H1 (cell line): ENCODE measurements around the gene ETS1. TPM values are rescaled to one million over a fixed set of nuclear protein-coding genes. Genes with fewer than 3 reads are reported as not detected.

Experiments used
- CTCF ChIA-PET: fragments of 300-600 bp; sonication (Branson Sonifier 250); formaldehyde crosslinking; loops from one replicate; lab custom pipeline; 2021; ENCODE audit not compliant: partially characterized antibody; lab: Charles Lee
- POLR2A ChIA-PET: fragments of 300-600 bp; sonication (Branson Sonifier 250); formaldehyde crosslinking; loops from one replicate; lab custom pipeline; 2021; ENCODE audit warnings: inconsistent platforms; ENCODE audit not compliant: partially characterized antibody; lab: Charles Lee
- DNase-seq, 2 experiments: peaks; one replicate each; pipeline versions ENCODE4 v3.0.0 to v3.0.0-alpha.2; 2010 to 2022; ENCODE audit warnings: low spot score in 2 of 2, low read depth in 1 of 2, mixed read lengths in 1 of 2
- FAIRE-seq: peaks from 2 replicates; lab custom pipeline; 2011; peaks lifted over from hg19 to GRCh38; lab: Jason Lieb, UNC
- H2AFZ ChIP-seq: 2 replicates; pipeline ENCODE4 v1.8.1; 2012; ENCODE audit warnings: low read length, inconsistent platforms
- H2AK5ac ChIP-seq: 2 replicates; pipeline ENCODE4 v1.6.1; 2013; ENCODE audit warnings: low read depth, low read length
- H2BK120ac ChIP-seq: replicated peaks from 2 replicates; pipeline ENCODE3; 2013; ENCODE audit warnings: low read depth, low read length, inconsistent platforms
- H2BK12ac ChIP-seq: 2 replicates; pipeline ENCODE4 v1.6.1; 2013; ENCODE audit warnings: low read depth, low read length
- H2BK15ac ChIP-seq: 2 replicates; pipeline ENCODE4 v1.6.1; 2013; ENCODE audit warnings: low read length
- H2BK20ac ChIP-seq: 2 replicates; pipeline ENCODE4 v1.6.1; 2013; ENCODE audit warnings: low read length
- H2BK5ac ChIP-seq: 2 replicates; pipeline ENCODE4 v1.6.1; 2013; ENCODE audit warnings: low read depth, low read length
- H3K14ac ChIP-seq: 2 replicates; pipeline ENCODE4 v1.6.1; 2013; ENCODE audit warnings: inconsistent platforms; ENCODE audit not compliant: insufficient read length
- H3K18ac ChIP-seq: 2 replicates; pipeline ENCODE4 v1.6.1; 2013; ENCODE audit warnings: low read length; ENCODE audit errors: extremely low read depth
- H3K23ac ChIP-seq: 2 replicates; pipeline ENCODE4 v1.6.1; 2013; ENCODE audit warnings: inconsistent platforms; ENCODE audit not compliant: insufficient read length
- H3K23me2 ChIP-seq: 2 replicates; pipeline ENCODE4 v1.6.1; 2013; ENCODE audit warnings: low read depth, low read length
- H3K27ac ChIP-seq: 2 replicates; pipeline ENCODE4 v1.6.1; 2011; ENCODE audit warnings: low read depth, low read length, inconsistent platforms
- H3K27me3 ChIP-seq, 4 experiments: replicated peaks in 1 of 4; 1 replicate in 1 of 4; 2 replicates in 3 of 4; pipeline versions ENCODE4 v1.6.1 to v1.8.1; 2011 to 2013; ENCODE audit warnings: low read length in 3 of 4, mild to moderate bottlenecking in 3 of 4, inconsistent platforms in 2 of 4, mixed read lengths in 2 of 4, moderate library complexity in 1 of 4; ENCODE audit not compliant: control insufficient read depth in 3 of 4, insufficient read depth in 3 of 4; ENCODE audit errors: extremely low read depth in 1 of 4
- H3K36me3 ChIP-seq, 4 experiments: 2 replicates each; pipeline versions ENCODE4 v1.6.1 to v1.8.1; 2011 to 2013; ENCODE audit warnings: mild to moderate bottlenecking in 4 of 4, low read length in 3 of 4, moderate library complexity in 2 of 4, control low read depth in 1 of 4, inconsistent platforms in 1 of 4; ENCODE audit not compliant: insufficient read depth in 4 of 4, control insufficient read depth in 2 of 4
- H3K4ac ChIP-seq: replicated peaks from 2 replicates; pipeline ENCODE3; 2013; ENCODE audit warnings: low read length, low read depth, mixed read lengths, inconsistent platforms; ENCODE audit not compliant: insufficient read length
- H3K4me1 ChIP-seq, 4 experiments: replicated peaks in 1 of 4; 1 replicate in 1 of 4; 2 replicates in 3 of 4; pipeline versions ENCODE4 v1.6.1 to v1.8.1; 2011 to 2013; ENCODE audit warnings: low read length in 3 of 4, inconsistent platforms in 2 of 4, mixed read lengths in 1 of 4; ENCODE audit not compliant: insufficient read depth in 4 of 4, control insufficient read depth in 3 of 4
- H3K4me2 ChIP-seq, 2 experiments: 2 replicates each; pipeline versions ENCODE4 v1.6.1 to v1.8.1; 2011 to 2013; ENCODE audit warnings: low read depth in 2 of 2, low read length in 2 of 2, control low read depth in 1 of 2, inconsistent platforms in 1 of 2, mild to moderate bottlenecking in 1 of 2; ENCODE audit not compliant: insufficient read depth in 1 of 2
- H3K4me3 ChIP-seq, 4 experiments: fragments of 200-600, 300-600 bp in 1 of 4; sonication (generic), shearing (Covaris generic), sonication (Bioruptor Twin) in 1 of 4; 2 replicates each; pipeline versions ENCODE4 v1.5.1 to v1.8.1; 2011 to 2016; ENCODE audit warnings: low read length in 4 of 4, low read depth in 3 of 4, control low read depth in 2 of 4, inconsistent platforms in 2 of 4, mild to moderate bottlenecking in 2 of 4, mixed read lengths in 1 of 4, moderate library complexity in 1 of 4; ENCODE audit not compliant: insufficient read depth in 2 of 4; ENCODE audit errors: extremely low read depth in 1 of 4
- H3K56ac ChIP-seq: replicated peaks from 2 replicates; pipeline ENCODE3; 2013; ENCODE audit warnings: low read depth, mild to moderate bottlenecking, mixed read lengths, low read length, inconsistent platforms; ENCODE audit not compliant: insufficient read length
- H3K79me1 ChIP-seq: 2 replicates; pipeline ENCODE4 v1.6.1; 2013; ENCODE audit warnings: low read depth, low read length, control low read depth
- H3K79me2 ChIP-seq, 2 experiments: 2 replicates each; pipeline versions ENCODE4 v1.6.1 to v1.8.1; 2012 to 2013; ENCODE audit warnings: low read length in 2 of 2, mild to moderate bottlenecking in 2 of 2, inconsistent platforms in 1 of 2; ENCODE audit not compliant: insufficient read depth in 2 of 2, control insufficient read depth in 1 of 2
- H3K9ac ChIP-seq, 4 experiments: replicated peaks in 1 of 4; 1 replicate in 1 of 4; 2 replicates in 3 of 4; pipeline versions ENCODE4 v1.6.1 to v1.8.1; 2011 to 2013; ENCODE audit warnings: low read depth in 3 of 4, low read length in 3 of 4, control low read depth in 2 of 4, mild to moderate bottlenecking in 2 of 4, moderate library complexity in 2 of 4, inconsistent platforms in 1 of 4; ENCODE audit errors: extremely low read depth in 1 of 4
- H3K9me3 ChIP-seq, 2 experiments: 2 replicates each; pipeline versions ENCODE4 v1.6.1 to v1.8.1; 2012 to 2013; ENCODE audit warnings: mild to moderate bottlenecking in 2 of 2, moderate library complexity in 2 of 2, control low read depth in 1 of 2, inconsistent platforms in 1 of 2, low read depth in 1 of 2, low read length in 1 of 2, mixed read lengths in 1 of 2; ENCODE audit not compliant: insufficient read depth in 2 of 2
- H4K20me1 ChIP-seq, 2 experiments: replicated peaks in 1 of 2; 2 replicates each; pipeline versions ENCODE3 to v1.8.1; 2011 to 2013; ENCODE audit warnings: inconsistent platforms in 2 of 2, low read length in 2 of 2, mild to moderate bottlenecking in 1 of 2; ENCODE audit not compliant: insufficient read depth in 2 of 2, control insufficient read depth in 1 of 2
- H4K5ac ChIP-seq: 2 replicates; pipeline ENCODE4 v1.6.1; 2013; ENCODE audit warnings: low read length, low read depth, mixed read lengths, inconsistent platforms; ENCODE audit not compliant: insufficient read length
- H4K8ac ChIP-seq: 2 replicates; pipeline ENCODE4 v1.8.0; 2013; ENCODE audit warnings: mild to moderate bottlenecking, moderate library complexity, low read length, inconsistent platforms; ENCODE audit not compliant: insufficient read depth; ENCODE audit errors: extremely low read depth
- H4K91ac ChIP-seq: replicated peaks from 2 replicates; pipeline ENCODE3; 2013; ENCODE audit warnings: low read length, mixed read lengths, inconsistent platforms; ENCODE audit not compliant: insufficient read length
- ASH2L ChIP-seq: fragments of 200-600, 300-600 bp; sonication (generic); IDR thresholded peaks from one replicate; pipeline ENCODE4 v1.7.1; 2017; ENCODE audit warnings: low read length
- BACH1 ChIP-seq: IDR thresholded peaks from 2 replicates; pipeline ENCODE4 v1.6.1; 2012; ENCODE audit warnings: low read length, improper control_type of control experiment
- GTF2F1 ChIP-seq: IDR thresholded peaks from 2 replicates; pipeline ENCODE4 v1.6.1; 2012; ENCODE audit warnings: low read depth, low read length, improper control_type of control experiment, borderline replicate concordance
- KDM5A ChIP-seq: fragments of 200-600 bp; IDR thresholded peaks from 2 replicates; pipeline ENCODE4 v1.7.1; 2012; ENCODE audit warnings: mild to moderate bottlenecking, low read length, inconsistent platforms, mixed read lengths
- PHF8 ChIP-seq: fragments of 200-600 bp; sonication (generic); conservative IDR thresholded peaks from 2 replicates; pipeline ENCODE4 v1.7.1; 2012; ENCODE audit warnings: low read depth, mild to moderate bottlenecking, inconsistent platforms, low read length, moderate library complexity
- RFX5 ChIP-seq: IDR thresholded peaks from 2 replicates; pipeline ENCODE4 v1.6.1; 2011; ENCODE audit warnings: low read depth, low read length, improper control_type of control experiment, borderline replicate concordance
- SP2 ChIP-seq: IDR thresholded peaks from 2 replicates; pipeline ENCODE4 v1.6.1; 2012; ENCODE audit warnings: mild to moderate bottlenecking, low read length, inconsistent platforms
- WGBS, 2 experiments: shearing (Covaris generic) in 1 of 2; methylation state at CpG; one replicate each; pipeline versions ENCODE4 v1.1.6 to v1.1.7; 2013 to 2015; ENCODE audit warnings: low lambda C conversion rate in 2 of 2, mixed read lengths in 2 of 2, inconsistent platforms in 1 of 2, low coverage in 1 of 2, missing lambda C conversion rate in 1 of 2; ENCODE audit not compliant: insufficient replicate concordance in 2 of 2, insufficient coverage in 1 of 2, insufficient read length in 1 of 2; ENCODE audit errors: extremely low coverage in 1 of 2, missing lambda C conversion rate in 1 of 2; 5-methylcytosine and 5-hydroxymethylcytosine counted together
- polyA plus RNA-seq, 7 experiments: library from polyadenylated mRNA; depleted of rRNA in 3 of 7; stranded (reverse) in 5 of 7; unstranded in 2 of 7; fragments of >200 nt in 5 of 7; fragments of 200-250 nt in 2 of 7; gene quantifications; 1 replicate in 5 of 7; 2 replicates in 1 of 7; 4 replicates in 1 of 7; pipeline versions ENCODE4 v1.2.1 to v1.2.3, GENCODE V29; 2011 to 2013; ENCODE audit warnings: missing spikeins in 2 of 7, mixed read lengths in 2 of 7
- total RNA-seq: library from RNA; stranded (reverse); fragmentation: NEBNext Ultra II Directional; extraction: Animal tissue kit (Norgen Biotek cat#: 25700); gene quantifications from 2 replicates; pipeline ENCODE4 v1.2.1, GENCODE V29; 2021

ETS1 gene
- total and polyA plus RNA-seq, 2 of the 8 experiments (the other 6 are each of a cell fraction or from before 2014, with no cell fraction given) = 10.0 to 35.3 TPM

DNA sequence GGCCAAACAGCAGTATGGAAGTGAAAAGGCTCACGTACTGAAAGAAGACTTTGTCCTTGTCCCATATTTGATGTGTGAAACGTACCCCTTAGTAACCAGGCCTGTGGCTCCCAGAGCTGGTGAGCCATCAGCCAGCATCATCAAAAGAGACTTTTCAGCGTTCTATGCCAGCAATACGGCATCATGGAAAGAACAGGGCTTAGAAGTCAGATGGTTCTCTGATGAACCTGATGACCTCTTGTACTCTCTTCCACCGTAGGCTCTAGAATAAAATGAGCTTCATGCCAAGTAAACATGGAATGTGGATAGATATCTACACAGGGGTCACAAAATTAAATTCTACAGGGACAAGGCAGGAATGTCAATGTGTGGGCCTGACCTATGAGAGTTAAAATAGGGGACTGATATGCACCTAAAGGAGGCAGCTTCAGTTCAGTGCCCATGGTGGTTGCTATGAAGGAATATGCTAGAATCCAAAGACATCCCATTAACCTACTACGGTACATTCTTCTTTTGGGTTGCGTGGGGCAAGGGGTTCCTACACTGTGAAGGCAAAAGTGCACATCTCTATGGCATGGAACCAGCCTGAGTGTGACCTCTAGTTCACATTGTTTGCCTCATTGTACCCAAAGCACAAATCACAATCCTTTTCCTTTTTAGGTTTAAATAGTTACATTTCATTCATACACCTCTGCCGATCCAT is 130.6 kb downstream of the ETS1 start:
- Histone ChIP-seq H3K9me3 (no peaks in the 10 kb centered on the region), H4K91ac (no peak overlapping the region), H2BK15ac (no peak overlapping the region), H3K4me3 (no peak overlapping the region), H3K4me1 (peaks cover 0 to under 1% (median 0%) of the 10 kb centered on the region in 4 experiments; a peak in 1 of 7 replicates), H3K23ac (no peak overlapping the region), H2BK5ac (no peak overlapping the region), H2AFZ (no peak overlapping the region), H2BK20ac (no peak overlapping the region), H2BK12ac (no peak overlapping the region), H3K79me2 (no peaks in the 10 kb centered on the region), H3K56ac (no peak overlapping the region), H2BK120ac (no peak overlapping the region), H3K9ac (no peak overlapping the region), H3K36me3 (peaks cover 0 to 3% (median 0%) of the 10 kb centered on the region in 4 experiments; a peak in 1 of 8 replicates), H3K4ac (no peak overlapping the region), H3K18ac (no peak overlapping the region), H4K8ac (no peak overlapping the region), H3K27ac (no peak overlapping the region), H4K20me1 (no peaks in the 10 kb centered on the region), H3K79me1 (no peaks in the 10 kb centered on the region), H3K23me2 (no peaks in the 10 kb centered on the region), H3K14ac (no peak overlapping the region), H2AK5ac (no peak overlapping the region), H3K27me3 (no peaks in the 10 kb centered on the region), H3K4me2 (no peak overlapping the region), H4K5ac (no peak overlapping the region)
- whole genome bisulfite sequencing, 2 experiments = 90% methylated on average over 8 of the region's 8 CpGs; no CpG with 5 or more reads in 1 of the 2 experiments
- POLR2A ChIA-PET = no interaction called here
- CTCF ChIA-PET = interaction anchor here (0.5 to 1.6 kb wide), 3 partner anchors 25 to 175 kb away, joined by 3 to 5 read pairs (median 3); no protein-coding TSS in a partner anchor
- no peak for TF ChIP-seq KDM5A
- TF ChIP-seq BACH1 = no peak
- TF ChIP-seq ASH2L = no peak
- TF ChIP-seq SP2 = no peak
- TF ChIP-seq GTF2F1 = no peak
- TF ChIP-seq RFX5 = no peak
- TF ChIP-seq PHF8 = no peak
- FAIRE-seq (no peak), DNase-seq (no peak)
